ENCODE results near the gene SEMA3G.
A peak's percentile ranks its signal among the peaks of the same experiment; 100 is the strongest.

Gene SEMA3G

DNA sequence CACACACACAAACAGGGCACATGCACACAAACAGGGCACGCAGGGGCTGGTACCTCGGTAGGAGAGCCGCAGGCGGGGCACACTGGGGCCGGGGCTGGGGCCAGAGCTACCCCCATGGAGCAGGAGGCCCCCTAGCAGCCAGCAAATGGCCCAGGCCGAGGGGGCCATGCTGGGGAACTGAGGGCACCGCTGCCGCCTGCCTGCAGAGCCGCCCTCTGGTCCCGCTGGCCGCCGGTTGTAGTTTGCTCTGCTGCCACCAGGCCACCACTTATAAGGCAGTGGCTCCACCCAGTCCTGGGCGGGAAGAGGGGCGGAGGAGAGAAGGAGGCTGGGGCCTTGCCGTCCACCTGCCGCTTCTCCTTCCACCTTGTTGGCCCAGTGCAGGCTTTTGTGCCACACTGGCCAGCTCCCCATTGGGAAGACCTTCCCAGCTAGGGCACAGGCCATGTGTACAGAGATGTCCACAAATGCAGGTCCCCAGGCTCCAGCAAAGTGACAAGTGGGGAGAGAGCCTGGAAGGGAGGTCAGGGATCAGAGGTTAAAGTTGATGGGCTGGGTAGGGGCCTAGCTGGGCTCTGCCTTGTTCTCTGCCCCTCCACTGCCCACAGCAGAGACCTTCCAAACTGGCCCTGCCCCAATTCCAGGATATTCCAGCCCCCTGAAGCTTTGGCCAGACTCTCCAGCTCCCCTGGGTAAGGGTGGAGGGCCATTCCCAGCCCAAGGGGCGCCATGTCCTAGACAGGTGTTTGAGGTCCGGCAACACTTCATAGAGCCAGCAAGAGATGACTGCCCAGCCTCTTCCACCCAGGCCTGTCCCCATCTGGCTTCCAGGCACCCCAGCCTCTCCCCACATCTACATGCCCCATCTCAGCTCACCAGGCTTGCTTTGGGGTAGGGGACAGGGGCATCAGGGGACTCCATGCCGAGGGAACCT is at the start of gene SEMA3G:
Gene SEMA3G (minus strand): TSS at position 244 of the 934 bp plus-strand sequence. CDS start 76 bp downstream, at position 168.
- peak within 1 kb of the TSS; percentile 66 for H3K4me3 ChIP-seq (ENCODE audit: low read length, poor library complexity, severe bottlenecking)
- no peaks in the 10 kb centered on the region for H4K20me1 ChIP-seq (ENCODE audit: insufficient read depth, low read length, poor library complexity, severe bottlenecking)

GRCh38 chr3:52494445-52494844 is 49.5 kb upstream of the SEMA3G start:
- H4K20me1 ChIP-seq (ENCODE audit: insufficient read depth, low read length, poor library complexity, severe bottlenecking), result no peaks in the 10 kb centered on the region
- TF ChIP-seq CTCF (conservative IDR thresholded peaks at IDR 0.05; ENCODE audit: low read length) (no peak), EZH2phosphoT487 (IDR thresholded peaks at IDR 0.05; ENCODE audit: borderline replicate concordance) (no peak)
- H3K9me2 ChIP-seq (replicated peaks; ENCODE audit: low read depth, low read length), result no peaks in the 10 kb centered on the region
- no peaks in the 10 kb centered on the region for H3K4me1 ChIP-seq (ENCODE audit: insufficient read depth, low read length, poor library complexity, severe bottlenecking)
- H3F3A ChIP-seq (ENCODE audit: low read depth), result no peaks in the 10 kb centered on the region
- H3K36me3 ChIP-seq (ENCODE audit: insufficient read depth, low read length), result peaks cover 39% of the 10 kb centered on the region; the same call in 1 of the 2 replicates
- H3K9ac ChIP-seq (ENCODE audit: low read depth, low read length, poor library complexity, severe bottlenecking), result no peak overlapping the region
- no peaks in the 10 kb centered on the region for H3K9me3 ChIP-seq (ENCODE audit: insufficient read depth, low read depth, low read length)
- no peak overlapping the region for H3K4me3 ChIP-seq (ENCODE audit: low read length, poor library complexity, severe bottlenecking)
- H3K79me2 ChIP-seq (ENCODE audit: insufficient read depth, low read length), result no peaks in the 10 kb centered on the region
- no peak overlapping the region for H3K4me2 ChIP-seq (ENCODE audit: low read depth, low read length, poor library complexity, severe bottlenecking)
- H3K27me3 ChIP-seq (ENCODE audit: insufficient read depth, low read length, poor library complexity, severe bottlenecking), result no peaks in the 10 kb centered on the region
- H2AFZ ChIP-seq (ENCODE audit: low read length), result no peak overlapping the region

More for the DNA sequence above, at the start of gene SEMA3G:
- H3K36me3 ChIP-seq (ENCODE audit: insufficient read depth, low read length), result no peaks in the 10 kb centered on the region
- H3K9me3 ChIP-seq (ENCODE audit: insufficient read depth, low read depth, low read length), result no peaks in the 10 kb centered on the region
- no peaks in the 10 kb centered on the region for H3K9me2 ChIP-seq (replicated peaks; ENCODE audit: low read depth, low read length)
- H3K9ac ChIP-seq (ENCODE audit: low read depth, low read length, poor library complexity, severe bottlenecking), result peak within 1 kb of the TSS; percentile 64
- H3K79me2 ChIP-seq (ENCODE audit: insufficient read depth, low read length), result no peaks in the 10 kb centered on the region
- H3K27me3 ChIP-seq (ENCODE audit: insufficient read depth, low read length, poor library complexity, severe bottlenecking), result no peaks in the 10 kb centered on the region
- no peaks in the 10 kb centered on the region for H3F3A ChIP-seq (ENCODE audit: low read depth)
- no peak for TF ChIP-seq EZH2phosphoT487 (IDR thresholded peaks at IDR 0.05; ENCODE audit: borderline replicate concordance)
- TF ChIP-seq CTCF (conservative IDR thresholded peaks at IDR 0.05; ENCODE audit: low read length), result peak; percentile 58
- H2AFZ ChIP-seq (ENCODE audit: low read length), result peak within 1 kb of the TSS; percentile 86
- peaks cover 12% of the 10 kb centered on the region for H3K4me1 ChIP-seq (ENCODE audit: insufficient read depth, low read length, poor library complexity, severe bottlenecking)
- H3K4me2 ChIP-seq (ENCODE audit: low read depth, low read length, poor library complexity, severe bottlenecking), result peak within 1 kb of the TSS; percentile 85

- no peak overlapping the region for H2AFZ ChIP-seq (ENCODE audit: low read length)
Observed at GRCh38 chr3:52493232-52494017, 48.5 kb upstream of the SEMA3G start.

More at GRCh38 chr3:52493232-52494017, 48.5 kb upstream of the SEMA3G start:
- H3K4me3 ChIP-seq (ENCODE audit: low read length, poor library complexity, severe bottlenecking), result no peak overlapping the region
- H3K27me3 ChIP-seq (ENCODE audit: insufficient read depth, low read length, poor library complexity, severe bottlenecking), result no peaks in the 10 kb centered on the region
- no peaks in the 10 kb centered on the region for H3K9me2 ChIP-seq (replicated peaks; ENCODE audit: low read depth, low read length)
- no peak overlapping the region for H3K9ac ChIP-seq (ENCODE audit: low read depth, low read length, poor library complexity, severe bottlenecking)
- no peaks in the 10 kb centered on the region for H3K79me2 ChIP-seq (ENCODE audit: insufficient read depth, low read length)
- no peak overlapping the region for H3K4me2 ChIP-seq (ENCODE audit: low read depth, low read length, poor library complexity, severe bottlenecking)
- H3K36me3 ChIP-seq (ENCODE audit: insufficient read depth, low read length), result peaks cover 48% of the 10 kb centered on the region; the same call in 1 of the 2 replicates
- no peaks in the 10 kb centered on the region for H3K9me3 ChIP-seq (ENCODE audit: insufficient read depth, low read depth, low read length)
- TF ChIP-seq CTCF (conservative IDR thresholded peaks at IDR 0.05; ENCODE audit: low read length) (no peak), EZH2phosphoT487 (IDR thresholded peaks at IDR 0.05; ENCODE audit: borderline replicate concordance) (no peak)
- no peaks in the 10 kb centered on the region for H3F3A ChIP-seq (ENCODE audit: low read depth)
- H4K20me1 ChIP-seq (ENCODE audit: insufficient read depth, low read length, poor library complexity, severe bottlenecking), result no peaks in the 10 kb centered on the region
- no peaks in the 10 kb centered on the region for H3K4me1 ChIP-seq (ENCODE audit: insufficient read depth, low read length, poor library complexity, severe bottlenecking)

Data from Loucy (cell line).